Uterus (tissue), 4 donors: ENCODE results near the gene AKT1. TPM values are rescaled to one million over a fixed set of nuclear protein-coding genes. Genes with fewer than 3 reads are reported as not detected.

Source experiments
- DNase-seq, 2 donors: peaks; one replicate each; pipeline ENCODE4 v3.0.0-alpha.2; 2019 to 2020
- H3K27ac ChIP-seq, 2 donors: fragments of 200-600 bp; sonication (generic); 1 replicate in 1 of 2; 2 replicates in 1 of 2; pipeline ENCODE4 v1.5.1; 2016 to 2018
- H3K27me3 ChIP-seq, 2 donors: fragments of 200-600 bp; sonication (generic); one replicate each; pipeline ENCODE4 v1.5.1; 2018 to 2019; ENCODE audit warnings: control low read depth in 1 of 2
- H3K36me3 ChIP-seq, 2 donors: fragments of 200-600 bp; sonication (generic); one replicate each; pipeline ENCODE4 v1.5.1; 2019; ENCODE audit warnings: control low read depth in 1 of 2
- H3K4me1 ChIP-seq, 2 donors: fragments of 200-600 bp; sonication (generic); one replicate each; pipeline ENCODE4 v1.5.1; 2018 to 2019; ENCODE audit warnings: control low read depth in 1 of 2
- H3K4me3 ChIP-seq, 2 donors: fragments of 200-600 bp; sonication (generic); 1 replicate in 1 of 2; 2 replicates in 1 of 2; pipeline ENCODE4 v1.5.1; 2018 to 2019; ENCODE audit warnings: mild to moderate bottlenecking in 1 of 2
- H3K9me3 ChIP-seq, 2 donors: fragments of 200-600 bp; sonication (generic); one replicate each; pipeline ENCODE4 v1.5.1; 2019; ENCODE audit warnings: control low read depth in 1 of 2
- POLR2A ChIP-seq, 2 donors: fragments of 450-650 bp; IDR thresholded peaks; one replicate each; pipeline ENCODE4 v1.6.1; 2016; ENCODE audit warnings: antibody characterized with exemption in 2 of 2, mild to moderate bottlenecking in 1 of 2, moderate library complexity in 1 of 2
- intact Hi-C: fragments of 100-400 bp; cut with DNase I; formaldehyde crosslinking; loops from one replicate; pipeline ENCODE4 v1.15.1; 2023; ENCODE audit warnings: low total_unique reads
- total RNA-seq, 4 donors: library from RNA; depleted of rRNA in 3 of 4; stranded (reverse); fragments of >200 nt in 3 of 4; gene quantifications; one replicate each; pipeline versions ENCODE4 v1.1.0 to v1.2.4, GENCODE V29; 2014 to 2023
- TF ChIP-seq, protein P1 (sequence below), 4 experiments: fragments of 200-600 bp in 2 of 4; fragments of 450-650 bp in 2 of 4; sonication (generic) in 2 of 4; IDR thresholded peaks; one replicate each; pipeline ENCODE4 v1.5.1; 2016 to 2019; ENCODE audit warnings: antibody characterized with exemption in 4 of 4, mild to moderate bottlenecking in 2 of 4, moderate library complexity in 1 of 4
- donor health status: DM: yes; HTN: yes; CAD: no.

Gene AKT1
- total RNA-seq, 4 donors from 2014 or later: 42.9 to 121 (median 101) TPM

DNA sequence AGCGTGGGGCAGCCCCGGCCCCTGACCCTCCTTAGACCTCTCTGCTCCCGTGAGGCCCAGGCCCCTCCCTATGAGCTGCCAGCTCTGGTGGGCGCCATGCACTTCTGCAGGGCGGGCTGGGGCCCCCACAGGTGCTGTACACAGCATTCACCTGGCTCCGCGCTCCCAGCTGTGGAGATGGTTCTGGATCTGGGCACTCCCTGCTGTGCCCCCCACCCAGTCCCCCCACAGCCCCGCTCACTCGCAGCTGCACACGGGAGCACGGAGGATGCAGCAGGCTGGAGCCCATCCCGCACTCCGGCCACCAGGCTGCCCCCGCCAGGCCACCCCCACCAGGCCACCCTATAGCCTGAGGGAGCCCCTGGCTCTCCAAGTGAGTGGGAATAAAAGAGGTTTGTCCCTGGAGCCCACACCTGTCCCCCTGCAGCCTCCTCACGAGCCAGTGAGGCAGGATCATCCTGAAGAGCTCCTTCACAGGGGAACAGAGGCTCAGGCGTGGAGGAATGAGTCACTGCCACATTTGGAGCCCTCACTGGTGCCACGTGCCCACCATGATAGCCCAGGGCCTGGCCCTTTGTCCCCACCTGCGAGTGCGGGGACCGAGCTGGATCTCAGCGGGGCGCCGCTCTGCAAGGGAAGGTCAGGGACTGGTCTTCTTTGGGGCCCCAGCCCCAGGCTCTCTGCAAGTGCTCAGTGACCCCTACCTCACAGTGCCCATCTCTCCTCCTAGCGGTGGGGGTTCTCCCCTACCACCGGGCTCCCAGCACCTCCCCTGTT is 69.6 kb downstream of the AKT1 start:
- no peak for TF ChIP-seq POLR2A (IDR thresholded peaks at IDR 0.05)
- TF ChIP-seq, protein P1, sequence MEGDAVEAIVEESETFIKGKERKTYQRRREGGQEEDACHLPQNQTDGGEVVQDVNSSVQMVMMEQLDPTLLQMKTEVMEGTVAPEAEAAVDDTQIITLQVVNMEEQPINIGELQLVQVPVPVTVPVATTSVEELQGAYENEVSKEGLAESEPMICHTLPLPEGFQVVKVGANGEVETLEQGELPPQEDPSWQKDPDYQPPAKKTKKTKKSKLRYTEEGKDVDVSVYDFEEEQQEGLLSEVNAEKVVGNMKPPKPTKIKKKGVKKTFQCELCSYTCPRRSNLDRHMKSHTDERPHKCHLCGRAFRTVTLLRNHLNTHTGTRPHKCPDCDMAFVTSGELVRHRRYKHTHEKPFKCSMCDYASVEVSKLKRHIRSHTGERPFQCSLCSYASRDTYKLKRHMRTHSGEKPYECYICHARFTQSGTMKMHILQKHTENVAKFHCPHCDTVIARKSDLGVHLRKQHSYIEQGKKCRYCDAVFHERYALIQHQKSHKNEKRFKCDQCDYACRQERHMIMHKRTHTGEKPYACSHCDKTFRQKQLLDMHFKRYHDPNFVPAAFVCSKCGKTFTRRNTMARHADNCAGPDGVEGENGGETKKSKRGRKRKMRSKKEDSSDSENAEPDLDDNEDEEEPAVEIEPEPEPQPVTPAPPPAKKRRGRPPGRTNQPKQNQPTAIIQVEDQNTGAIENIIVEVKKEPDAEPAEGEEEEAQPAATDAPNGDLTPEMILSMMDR (IDR thresholded peaks at IDR 0.05): no peak
- DNase-seq: no peak
- Histone ChIP-seq H3K4me3 (no peak overlapping the region), H3K9me3 (no peaks in the 10 kb centered on the region), H3K36me3 (no peaks in the 10 kb centered on the region), H3K27me3 (no peaks in the 10 kb centered on the region), H3K27ac (no peak overlapping the region), H3K4me1 (peaks cover 0 to 23% of the 10 kb centered on the region in 2 donors)
- intact Hi-C loops: no loop called here

DNA sequence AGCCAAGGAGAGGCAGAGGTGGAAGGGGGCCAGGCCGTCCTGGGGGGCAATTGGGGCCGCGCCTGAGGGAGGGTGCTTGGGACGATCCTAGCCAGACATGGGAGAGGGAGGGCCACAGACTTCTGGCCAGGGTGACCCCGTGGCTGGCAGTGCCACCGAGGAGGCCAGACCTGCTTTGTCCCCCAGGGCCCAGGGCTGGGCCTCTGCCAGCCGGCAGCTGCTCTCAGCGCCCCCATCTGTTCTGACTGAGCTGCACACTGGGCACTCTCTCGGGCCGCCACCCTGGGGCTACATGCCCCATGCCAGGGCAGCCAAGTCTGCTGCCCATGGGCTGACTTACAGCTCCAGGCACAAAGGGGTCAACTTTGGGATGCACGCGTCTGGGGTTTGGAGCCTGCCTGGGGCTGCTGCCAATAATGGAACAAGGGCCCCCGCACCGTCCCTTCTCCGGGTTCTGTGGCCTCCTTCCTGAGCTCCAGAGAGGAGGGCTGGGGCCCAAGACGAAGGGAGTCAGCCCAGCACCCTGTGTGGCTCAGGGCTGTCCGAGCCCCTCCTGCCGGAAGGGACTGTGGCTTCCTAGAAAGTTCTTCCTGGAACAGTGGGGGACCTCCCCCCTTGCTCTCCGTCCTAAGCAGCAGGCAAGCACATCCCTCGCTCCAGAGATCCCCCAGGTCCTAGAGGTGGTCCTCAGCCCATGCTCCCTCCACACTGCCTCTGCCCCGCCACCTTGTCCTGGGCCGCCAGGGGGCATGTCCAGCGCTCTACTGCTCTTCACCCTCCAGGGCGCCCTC is 70.4 kb downstream of the AKT1 start:
- intact Hi-C loops: no loop called here
- DNase-seq: peak in 1 of 2 donors; percentile 44
- no peaks in the 10 kb centered on the region for H3K9me3 ChIP-seq
- H3K4me1 ChIP-seq: peaks cover 0 to 23% of the 10 kb centered on the region in 2 donors
- peak overlapping the region; percentile 33 to 50 for H3K4me3 ChIP-seq
- no peaks in the 10 kb centered on the region for H3K36me3 ChIP-seq
- H3K27me3 ChIP-seq: no peaks in the 10 kb centered on the region
- H3K27ac ChIP-seq: no peak overlapping the region
- TF ChIP-seq POLR2A (IDR thresholded peaks at IDR 0.05): no peak
- TF ChIP-seq, protein P1 (IDR thresholded peaks at IDR 0.05): peak in 2 of 4 experiments; percentile 5 to 9

DNA sequence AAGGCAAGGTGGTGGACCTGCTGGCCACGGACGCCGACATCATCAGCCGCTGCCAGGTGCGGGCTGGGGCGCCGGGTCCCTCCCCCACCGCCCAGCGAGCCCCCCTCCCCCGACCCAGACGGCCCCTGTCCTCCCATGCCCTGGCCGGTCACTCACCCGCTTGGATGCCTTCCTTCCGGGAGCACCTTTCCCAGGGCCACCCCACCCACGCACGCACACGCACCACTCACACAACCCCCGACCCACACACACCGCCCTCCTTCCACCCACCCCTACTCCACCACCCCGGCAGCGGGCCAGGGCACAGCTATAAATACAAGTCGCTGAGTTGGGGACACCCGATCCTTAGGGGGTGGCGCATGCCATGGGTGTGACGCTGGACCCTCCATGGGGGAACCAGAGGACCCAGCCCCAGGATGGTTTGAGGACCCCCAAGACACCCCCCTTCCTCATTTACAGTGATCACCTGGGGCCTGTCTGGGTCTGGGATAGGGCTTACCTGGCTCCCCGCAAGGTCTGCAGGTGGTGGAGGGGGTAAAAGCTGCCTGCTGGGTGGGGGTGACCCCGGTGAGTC is 71.1 kb downstream of the AKT1 start:
- H3K27ac ChIP-seq: peak overlapping the region in 1 of 2 donors; percentile 9

DNA sequence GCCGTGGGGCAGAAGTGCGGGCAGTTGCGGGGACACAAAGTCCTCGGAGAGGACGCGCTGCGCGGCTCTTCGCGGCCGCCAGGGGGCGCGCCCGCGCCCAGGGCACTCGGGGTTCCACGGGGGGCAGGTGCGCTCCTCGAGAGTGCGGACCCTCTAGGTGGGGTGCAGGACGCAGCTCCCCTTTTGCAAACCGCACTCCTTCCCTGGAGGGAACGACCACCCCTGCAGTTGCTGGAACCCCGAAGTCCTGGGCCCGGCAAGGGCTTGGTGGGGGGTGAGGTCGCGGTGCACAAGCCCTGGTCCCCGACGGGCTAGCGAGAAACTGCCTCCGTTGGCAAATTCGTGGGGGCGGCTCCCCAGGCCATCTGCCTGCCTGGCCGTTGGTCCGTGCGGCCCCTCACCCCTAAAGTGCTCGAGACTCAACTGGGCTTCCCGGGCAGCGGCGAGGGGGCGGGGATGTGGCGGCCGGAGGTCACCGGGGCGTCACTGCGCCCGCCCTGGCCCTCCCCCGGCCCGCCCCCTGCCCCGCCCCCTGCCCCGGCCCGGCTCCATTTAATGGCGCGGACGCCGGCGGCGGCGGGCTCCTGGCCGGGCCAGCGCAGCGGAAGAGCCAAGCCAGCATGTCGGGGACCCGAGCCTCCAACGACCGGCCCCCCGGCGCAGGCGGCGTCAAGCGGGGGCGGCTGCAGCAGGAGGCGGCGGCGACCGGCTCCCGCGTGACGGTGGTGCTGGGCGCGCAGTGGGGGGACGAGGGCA is 71.7 kb downstream of the AKT1 start, which contains the start of gene ADSS1:
Gene ADSS1, plus strand, starts transcription at position 579 of the 756 bp plus-strand sequence. Its CDS starts 42 bp downstream, at position 621.
- H3K27ac ChIP-seq: peak within 1 kb of the TSS in 1 of 2 donors; percentile 9
- peaks cover 0 to 23% of the 10 kb centered on the region in 2 donors for H3K4me1 ChIP-seq
- peak; percentile 46 to 56 for DNase-seq
- H3K4me3 ChIP-seq: peak within 1 kb of the TSS; percentile 33 to 50
- peak in 1 of 2 donors; percentile 14 for TF ChIP-seq POLR2A (IDR thresholded peaks at IDR 0.05)
- TF ChIP-seq, protein P1 (IDR thresholded peaks at IDR 0.05): peak; percentile 55 to 79 (median 66)
- no peaks in the 10 kb centered on the region for H3K27me3 ChIP-seq
- intact Hi-C loops: no loop called here
- no peaks in the 10 kb centered on the region for H3K36me3 ChIP-seq
- no peaks in the 10 kb centered on the region for H3K9me3 ChIP-seq

More for the DNA sequence above, 71.1 kb downstream of the AKT1 start:
- intact Hi-C loops: no loop called here
- DNase-seq: peak; percentile 49 to 53
- Histone ChIP-seq H3K27me3 (no peaks in the 10 kb centered on the region), H3K36me3 (no peaks in the 10 kb centered on the region), H3K9me3 (no peaks in the 10 kb centered on the region), H3K4me1 (peaks cover 0 to 23% of the 10 kb centered on the region in 2 donors), H3K4me3 (peak overlapping the region; percentile 33 to 50)
- TF ChIP-seq, protein P1 (IDR thresholded peaks at IDR 0.05): no peak
- no peak for TF ChIP-seq POLR2A (IDR thresholded peaks at IDR 0.05)
